Caco-2 (cell line): ENCODE results near the gene CXCL8. TPM values are rescaled to one million over a fixed set of nuclear protein-coding genes. Genes with fewer than 3 reads are reported as not detected.

Source experiments
- BruUV-seq: library from RNA; stranded (reverse); fragments of 400-500 nt; replicated peaks from 2 replicates; lab custom pipeline; 2021; lab: Mats Ljungman, UMichigan
- CTCF ChIA-PET: fragments of 300-600 bp; sonication (Branson Sonifier 250); formaldehyde crosslinking; loops from one replicate; lab custom pipeline; 2022; ENCODE audit warnings: antibody characterized with exemption; lab: Charles Lee
- POLR2A ChIA-PET: fragments of 300-600 bp; sonication (Branson Sonifier 250); formaldehyde crosslinking; loops from one replicate; lab custom pipeline; 2022; ENCODE audit warnings: antibody characterized with exemption; lab: Charles Lee
- DNase-seq, 2 experiments: peaks; one replicate each; pipeline versions ENCODE4 v3.0.0 to v3.0.0-alpha.2; 2020 to 2022
- H3K27me3 ChIP-seq: replicated peaks from 2 replicates; pipeline ENCODE4 v1.6.0; 2011; ENCODE audit warnings: low read length; ENCODE audit not compliant: control insufficient read depth, insufficient read depth
- H3K36me3 ChIP-seq: 2 replicates; pipeline ENCODE4 v1.5.1; 2011; ENCODE audit warnings: low read length; ENCODE audit not compliant: control insufficient read depth, insufficient read depth
- H3K4me1 ChIP-seq: fragments of 250-450 bp; sonication (Bioruptor Pico); 2 replicates; pipeline ENCODE4 v1.5.1; 2020; ENCODE audit warnings: mild to moderate bottlenecking
- H3K4me3 ChIP-seq: 2 replicates; pipeline ENCODE4 v1.5.1; 2011; ENCODE audit warnings: low read depth, mild to moderate bottlenecking, control low read depth, low read length
- H3K9me3 ChIP-seq: fragments of 250-450 bp; sonication (Bioruptor Pico); 2 replicates; pipeline ENCODE4 v1.5.1; 2020; ENCODE audit warnings: mild to moderate bottlenecking, moderate library complexity
- H3K27ac Mint-ChIP-seq: one replicate; pipeline ENCODE4 v1.8.0; 2022; ENCODE audit warnings: mixed read lengths; ENCODE audit not compliant: unreplicated experiment
- H3K27me3 Mint-ChIP-seq: one replicate; pipeline ENCODE4 v1.8.0; 2022; ENCODE audit warnings: mixed read lengths; ENCODE audit not compliant: insufficient read depth, unreplicated experiment
- H3K36me3 Mint-ChIP-seq: one replicate; pipeline ENCODE4 v1.8.0; 2022; ENCODE audit warnings: mild to moderate bottlenecking, mixed read lengths; ENCODE audit not compliant: insufficient read depth, unreplicated experiment
- H3K4me1 Mint-ChIP-seq: one replicate; pipeline ENCODE4 v1.8.0; 2022; ENCODE audit warnings: low read depth, mixed read lengths; ENCODE audit not compliant: unreplicated experiment
- H3K4me3 Mint-ChIP-seq: one replicate; pipeline ENCODE4 v1.8.0; 2022; ENCODE audit warnings: mild to moderate bottlenecking, moderate library complexity, mixed read lengths; ENCODE audit not compliant: unreplicated experiment
- H3K9me3 Mint-ChIP-seq: one replicate; pipeline ENCODE4 v1.8.0; 2022; ENCODE audit warnings: mixed read lengths; ENCODE audit not compliant: unreplicated experiment
- CTCF ChIP-seq, 2 experiments: fragments of 200-600 bp in 1 of 2; IDR thresholded peaks; 1 replicate in 1 of 2; 2 replicates in 1 of 2; pipeline versions ENCODE4 v1.5.1 to v1.8.0; 2011 to 2022; ENCODE audit warnings: antibody characterized with exemption in 1 of 2, control low read depth in 1 of 2, inconsistent platforms in 1 of 2, low read depth in 1 of 2, low read length in 1 of 2, mild to moderate bottlenecking in 1 of 2, moderate library complexity in 1 of 2; ENCODE audit not compliant: insufficient read depth in 1 of 2, severe bottlenecking in 1 of 2, unreplicated experiment in 1 of 2
- intact Hi-C: fragments of 100-400 bp; cut with micrococcal nuclease; formaldehyde crosslinking; loops from one replicate; pipeline ENCODE4 v1.10.0; 2022; ENCODE audit not compliant: unreplicated experiment
- total RNA-seq: library from RNA; stranded (reverse); gene quantifications from 2 replicates; pipeline ENCODE4 v1.2.3, GENCODE V29; 2022

CXCL8 gene
- total RNA-seq, 1 experiment from 2014 or later: 0.18 TPM

GRCh38 chr4:73711989-73712388, 28.4 kb upstream of the CXCL8 start:
- POLR2A ChIA-PET: no interaction called here

GRCh38 chr4:73713650-73714049, 26.7 kb upstream of the CXCL8 start:
- Mint-ChIP-seq H3K27me3 (peaks cover 15% of the 10 kb centered on the region), H3K4me3 (no peak overlapping the region), H3K27ac (no peak overlapping the region), H3K9me3 (no peaks in the 10 kb centered on the region), H3K36me3 (no peaks in the 10 kb centered on the region), H3K4me1 (no peaks in the 10 kb centered on the region)
- BruUV-seq: no TSS peak
- TF ChIP-seq CTCF (IDR thresholded peaks at IDR 0.05; ENCODE audit: insufficient read depth in 1 of 2, low read depth in 1 of 2, low read length in 1 of 2, severe bottlenecking in 1 of 2, unreplicated experiment in 1 of 2): no peak
- ChIA-PET POLR2A (no interaction called here), CTCF (no interaction called here)
- intact Hi-C loops: no loop called here
- DNase-seq: no peak
- H3K36me3 ChIP-seq: no peaks in the 10 kb centered on the region
- no peak overlapping the region for H3K4me3 ChIP-seq
- no peaks in the 10 kb centered on the region for H3K27me3 ChIP-seq
- H3K9me3 ChIP-seq: no peaks in the 10 kb centered on the region
- H3K4me1 ChIP-seq: no peaks in the 10 kb centered on the region

More at GRCh38 chr4:73711989-73712388, 28.4 kb upstream of the CXCL8 start:
- no peaks in the 10 kb centered on the region for H3K36me3 Mint-ChIP-seq
- H3K9me3 Mint-ChIP-seq: no peaks in the 10 kb centered on the region
- H3K4me3 Mint-ChIP-seq: no peak overlapping the region
- no TSS peak for BruUV-seq
- Histone ChIP-seq H3K4me3 (no peak overlapping the region), H3K9me3 (no peaks in the 10 kb centered on the region), H3K4me1 (no peaks in the 10 kb centered on the region), H3K27me3 (no peaks in the 10 kb centered on the region), H3K36me3 (no peaks in the 10 kb centered on the region)
- peaks cover 9% of the 10 kb centered on the region for H3K4me1 Mint-ChIP-seq
- no peak for TF ChIP-seq CTCF (IDR thresholded peaks at IDR 0.05; ENCODE audit: insufficient read depth in 1 of 2, low read depth in 1 of 2, low read length in 1 of 2, severe bottlenecking in 1 of 2, unreplicated experiment in 1 of 2)
- DNase-seq: no peak
- peaks cover 15% of the 10 kb centered on the region for H3K27me3 Mint-ChIP-seq
- CTCF ChIA-PET: no interaction called here
- intact Hi-C loops: no loop called here
- H3K27ac Mint-ChIP-seq: no peak overlapping the region

GRCh38 chr4:73714647-73715046, 25.7 kb upstream of the CXCL8 start:
- Histone ChIP-seq H3K9me3 (no peaks in the 10 kb centered on the region), H3K27me3 (no peaks in the 10 kb centered on the region)
- no peaks in the 10 kb centered on the region for H3K4me1 Mint-ChIP-seq

More at GRCh38 chr4:73714647-73715046, 25.7 kb upstream of the CXCL8 start:
- TF ChIP-seq CTCF (IDR thresholded peaks at IDR 0.05; ENCODE audit: insufficient read depth in 1 of 2, low read depth in 1 of 2, low read length in 1 of 2, severe bottlenecking in 1 of 2, unreplicated experiment in 1 of 2): no peak
- no peaks in the 10 kb centered on the region for H3K36me3 ChIP-seq
- H3K4me1 ChIP-seq: no peaks in the 10 kb centered on the region
- no peaks in the 10 kb centered on the region for H3K9me3 Mint-ChIP-seq
- ChIA-PET CTCF (no interaction called here), POLR2A (no interaction called here)
- DNase-seq: no peak
- no peak overlapping the region for H3K4me3 ChIP-seq
- peaks cover 12% of the 10 kb centered on the region for H3K27me3 Mint-ChIP-seq
- no peaks in the 10 kb centered on the region for H3K36me3 Mint-ChIP-seq
- no TSS peak for BruUV-seq
- intact Hi-C loops: no loop called here
- H3K27ac Mint-ChIP-seq: no peak overlapping the region
- H3K4me3 Mint-ChIP-seq: no peak overlapping the region
